HG03469 (cell line): ENCODE measurements around the gene NBPF4.
A peak's percentile ranks its signal among the peaks of the same experiment; 100 is the strongest.
"Not testable (repeated sequence)": the region's sequence is repeated elsewhere in the genome, so short reads cannot be mapped to it uniquely, and the experiment has no call there.

ENCODE experiments used
- ATAC-seq: cut with Tn5 transposase; IDR thresholded peaks from one replicate; pipeline ENCODE4 v1.9.1; 2021; ENCODE audit warnings: mild to moderate bottlenecking, moderate library complexity, moderate number of reproducible peaks; ENCODE audit not compliant: unreplicated experiment

The NBPF4 gene

DNA sequence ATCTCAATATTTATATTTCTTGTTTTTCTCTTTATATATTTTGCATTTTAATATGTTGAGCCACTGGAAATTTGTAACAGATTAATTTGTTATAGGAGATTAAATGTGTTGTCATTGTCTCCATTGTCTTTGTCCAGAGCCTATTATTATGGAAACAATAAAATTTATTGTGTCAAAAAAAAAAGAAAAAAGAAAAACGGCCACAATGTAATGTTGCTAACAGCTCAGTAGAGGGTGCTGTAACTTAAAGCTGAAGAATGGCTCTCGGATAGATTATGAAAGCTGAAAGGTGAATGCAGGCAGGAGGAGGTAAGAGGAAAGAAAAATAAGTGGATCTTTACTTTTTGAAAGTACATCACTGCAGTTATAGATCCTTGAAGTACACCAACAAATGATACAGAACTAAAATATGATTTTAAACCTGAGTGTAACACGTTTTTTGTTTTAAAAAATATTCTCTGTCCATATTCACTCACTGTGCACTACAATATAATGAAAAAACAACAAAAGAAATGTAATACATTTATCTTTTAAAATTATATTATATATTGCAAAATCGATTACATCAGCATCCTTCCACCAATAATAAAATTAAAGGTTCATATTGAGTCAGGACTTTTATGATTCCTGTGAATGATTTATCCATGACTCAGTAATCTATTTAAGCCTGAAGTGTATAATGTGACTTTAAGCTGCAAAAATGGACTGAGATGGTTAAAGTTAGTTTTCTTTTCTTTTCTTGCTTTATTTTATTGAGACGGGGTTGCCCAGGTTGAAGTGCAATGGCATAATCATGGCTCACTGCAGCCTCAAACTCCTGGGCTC is 29.0 kb downstream of the NBPF4 start:
- ATAC-seq, result not testable (repeated sequence)

DNA sequence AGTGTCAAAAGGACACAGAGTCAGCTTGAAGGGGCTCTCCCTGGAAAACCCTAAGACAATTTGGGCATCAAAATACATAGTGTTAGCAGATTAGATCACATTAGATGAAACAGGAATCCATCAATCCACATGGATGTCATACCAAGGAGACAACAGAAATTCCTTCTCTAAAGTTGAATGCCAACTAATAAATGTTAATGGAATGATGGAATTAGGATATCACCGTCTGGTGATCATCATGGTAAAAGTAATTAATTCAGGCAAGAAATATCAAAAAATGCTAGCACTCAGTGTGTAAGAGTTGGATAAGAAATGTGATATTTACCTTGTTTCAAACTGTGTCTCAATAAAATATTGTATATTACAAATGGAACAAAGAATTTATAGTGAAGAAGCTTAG is 32.9 kb downstream of the NBPF4 start:
- no peak for ATAC-seq

DNA sequence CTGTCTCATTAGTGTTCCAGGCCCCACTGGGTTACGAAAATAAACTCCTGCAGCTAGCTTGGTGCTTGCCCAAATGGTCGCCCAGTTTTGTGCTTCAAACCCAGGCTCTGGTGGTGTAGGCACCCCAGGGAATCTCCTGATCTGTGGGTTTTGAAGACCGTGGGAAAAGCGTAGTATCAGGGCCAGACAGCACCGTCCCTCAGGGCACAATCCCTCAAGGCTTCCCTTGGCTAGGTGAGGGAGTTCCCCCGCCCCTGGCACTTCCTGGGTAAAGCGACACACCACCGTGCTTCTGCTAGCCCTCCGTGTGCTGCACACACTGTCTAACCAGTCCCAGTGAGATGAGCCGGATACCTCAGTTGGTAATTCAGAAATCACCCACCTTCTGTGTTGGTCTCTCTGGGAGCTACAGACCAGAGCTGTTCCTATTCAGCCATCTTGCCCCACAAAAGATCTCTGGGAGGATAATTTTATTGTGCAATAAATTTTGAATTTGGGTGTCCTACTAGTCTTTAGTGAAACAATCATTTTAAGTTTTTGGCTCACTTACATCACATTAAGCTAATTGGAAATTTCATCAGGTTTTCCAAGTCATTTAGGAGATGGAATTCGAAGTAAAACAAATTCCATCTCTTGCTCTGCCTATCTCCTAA is 34.3 kb downstream of the NBPF4 start:
- no peak for ATAC-seq

DNA sequence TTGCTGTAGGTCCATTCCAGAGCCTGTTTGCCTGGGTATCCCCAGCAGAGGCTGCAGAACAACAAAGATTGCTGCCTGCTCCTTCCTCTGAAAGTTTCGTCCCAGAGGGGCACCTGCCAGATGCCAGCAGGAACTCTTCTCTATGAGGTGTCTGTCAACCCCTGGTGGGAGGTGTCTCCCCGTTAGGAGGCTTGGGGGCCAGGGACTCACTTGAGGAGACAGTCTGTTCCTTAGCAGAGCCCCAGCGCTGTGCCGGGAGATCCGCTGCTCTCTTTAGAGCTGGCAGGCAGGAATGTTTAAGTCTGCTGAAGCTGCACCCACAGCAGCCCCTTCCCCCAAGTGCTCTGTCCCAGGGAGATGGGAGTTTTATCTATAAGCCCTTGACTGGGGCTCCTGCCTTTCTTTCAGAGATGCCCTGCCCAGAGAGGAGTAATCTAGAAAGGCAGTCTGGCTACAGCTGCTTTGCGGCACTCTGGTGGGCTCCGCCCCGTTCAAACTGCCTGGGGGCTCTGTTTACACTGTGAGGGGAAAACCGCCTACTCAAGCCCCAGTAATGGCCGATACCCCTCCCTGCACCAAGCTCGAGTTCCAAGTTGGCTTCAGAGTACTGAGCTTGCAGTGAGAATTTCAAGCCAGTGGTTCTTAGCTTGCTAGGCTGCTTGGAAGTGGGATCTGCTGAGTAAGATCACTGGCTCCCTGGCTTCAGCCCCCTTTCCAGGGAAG is 35.0 kb downstream of the NBPF4 start:
- ATAC-seq, result no peak

DNA sequence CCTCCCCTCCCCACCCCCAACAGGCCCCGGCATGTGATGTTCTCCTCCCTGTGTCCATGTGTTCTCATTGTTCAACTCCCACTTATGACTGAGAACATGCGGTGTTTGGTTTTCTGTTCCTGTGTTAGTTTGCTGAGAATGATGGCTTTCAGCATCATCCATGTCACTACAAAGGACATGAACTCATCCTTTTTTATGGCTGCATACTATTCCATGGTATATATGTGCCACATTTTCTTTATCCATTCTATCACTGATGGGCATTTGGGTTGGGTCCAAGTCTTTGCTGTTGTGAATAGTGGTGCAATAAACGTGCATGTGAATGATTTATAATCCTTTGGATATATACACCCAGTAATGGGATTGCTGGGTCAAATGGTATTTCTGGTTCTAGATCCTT is 40.3 kb downstream of the NBPF4 start:
- not testable (repeated sequence) for ATAC-seq

DNA sequence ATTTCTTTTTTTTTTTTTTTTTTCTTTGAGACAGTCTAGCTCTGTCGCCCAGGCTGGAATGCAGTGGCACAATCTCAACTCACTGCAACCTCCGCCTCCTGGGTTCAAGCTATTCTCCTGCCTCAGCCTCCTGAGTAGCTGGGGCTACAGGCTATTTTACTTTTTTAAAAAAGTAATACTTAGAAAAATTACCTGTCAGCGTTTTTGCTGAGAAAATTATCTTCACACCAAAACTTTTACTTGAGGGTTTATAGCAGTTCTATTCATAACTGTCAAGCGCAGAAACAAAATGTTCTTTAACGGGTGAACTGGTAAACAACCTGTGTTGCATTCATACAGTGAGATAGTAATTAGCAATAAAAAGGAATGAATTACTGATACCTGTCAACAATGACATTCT is 42.2 kb downstream of the NBPF4 start:
- no peak for ATAC-seq

DNA sequence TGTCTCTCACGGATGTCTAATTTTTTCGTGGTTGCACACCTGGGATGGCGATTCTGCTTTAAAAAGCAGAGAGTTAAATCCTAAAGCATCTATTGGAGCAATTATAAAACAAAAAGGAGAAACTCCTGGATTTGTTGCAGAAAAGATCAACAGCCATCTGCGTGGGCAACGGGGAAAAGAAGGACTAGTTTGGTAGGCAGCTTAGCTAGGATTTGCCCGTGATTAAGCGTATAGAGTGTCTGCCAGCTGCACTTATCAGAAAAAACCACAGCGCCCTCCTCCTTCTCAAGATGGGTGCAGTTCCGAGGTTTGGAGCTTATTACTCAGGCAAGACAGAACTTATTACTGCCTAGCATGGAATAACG is 43.2 kb downstream of the NBPF4 start:
- no peak for ATAC-seq

DNA sequence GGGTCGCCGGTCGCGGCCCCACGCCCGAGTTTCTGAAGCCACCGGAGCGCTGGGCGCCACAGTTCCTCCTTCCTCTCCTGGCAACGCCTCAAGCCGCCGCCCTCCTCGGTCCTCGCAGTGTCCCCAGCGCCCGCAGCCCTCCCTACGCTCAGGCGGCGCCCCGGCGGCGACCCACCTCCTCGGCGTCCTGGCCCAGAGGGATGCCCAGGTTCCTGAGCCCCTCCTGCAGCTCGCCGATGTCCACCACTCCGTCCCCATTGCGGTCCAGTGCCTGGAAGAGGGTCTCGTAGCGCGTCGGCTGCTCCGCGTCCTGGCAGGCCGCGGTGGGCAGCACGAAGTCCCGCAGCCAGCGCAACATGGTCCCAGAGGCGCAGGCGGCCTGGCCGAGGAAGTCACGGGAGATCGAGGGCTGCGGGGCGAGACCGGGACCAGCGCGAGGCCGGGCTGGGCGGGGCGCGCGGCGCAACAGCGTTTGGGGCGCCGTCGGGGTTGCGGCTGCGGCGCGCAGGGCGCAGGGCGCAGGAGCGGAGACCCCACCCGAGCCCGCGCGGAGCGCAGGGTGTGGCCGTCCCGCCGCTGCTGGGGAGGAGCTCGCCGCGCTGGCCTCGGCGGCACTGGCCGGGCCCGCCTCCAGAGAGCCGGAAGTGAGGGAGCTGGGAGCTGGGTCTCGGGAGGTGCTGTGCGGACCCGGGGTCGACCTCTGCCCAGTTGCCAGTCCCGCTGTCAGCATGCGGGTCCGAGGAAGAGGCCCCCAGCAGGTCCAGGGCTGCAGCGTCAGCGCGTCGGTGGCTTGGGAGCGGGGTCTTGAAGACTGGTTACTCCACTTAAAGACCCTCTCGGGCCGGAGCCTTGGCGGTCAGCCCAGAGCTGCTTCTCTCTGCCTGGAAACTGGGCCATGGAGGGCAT is 43.8 kb downstream of the NBPF4 start, which contains the start of gene SLC25A24:
Gene SLC25A24, minus strand, starts transcription at position 563 of the 906 bp plus-strand sequence. Its CDS starts 205 bp downstream, at position 358.
- ATAC-seq, result peak; percentile 80

DNA sequence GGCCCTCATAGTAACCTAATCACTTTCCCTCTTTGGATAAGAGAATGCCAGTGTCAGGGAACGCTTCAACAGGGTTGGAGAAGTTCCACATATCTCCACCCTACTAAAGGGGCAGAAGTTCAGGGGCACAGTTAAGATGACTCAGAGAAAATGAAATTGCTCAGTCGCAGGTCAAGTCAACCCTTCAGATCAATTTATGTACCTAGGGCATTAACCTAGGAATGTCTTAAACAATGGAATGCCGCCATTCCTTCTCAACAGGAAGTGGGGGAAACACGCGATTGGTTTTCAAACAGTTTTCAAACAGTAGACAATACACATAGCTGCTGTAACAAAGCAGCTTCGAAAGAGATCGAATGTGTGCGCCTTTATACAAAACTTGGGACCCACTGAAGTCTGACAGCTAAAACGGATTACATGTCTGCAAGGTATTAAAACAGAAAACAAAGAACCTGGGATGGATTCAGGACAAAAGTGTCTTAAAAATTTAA is 44.6 kb downstream of the NBPF4 start:
- ATAC-seq, result no peak

DNA sequence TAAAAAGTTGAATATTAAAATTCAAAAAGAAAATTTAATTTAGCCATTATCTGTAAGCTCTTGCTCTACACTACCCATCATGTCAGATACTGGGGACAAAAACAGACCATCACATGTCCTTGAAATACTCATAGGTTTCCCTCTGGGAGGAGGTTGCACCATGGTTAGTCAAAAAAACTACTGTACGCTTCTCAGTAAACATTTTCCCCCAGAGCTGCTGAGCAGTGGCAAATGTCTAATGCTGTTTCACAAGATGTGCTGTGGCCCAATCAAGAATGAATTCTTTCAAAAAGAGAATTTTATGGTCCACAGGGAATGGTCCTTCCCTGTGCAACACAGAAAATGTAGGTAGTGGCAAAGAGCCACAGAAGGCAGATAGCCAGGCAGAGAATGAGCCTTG is 49.8 kb downstream of the NBPF4 start:
- ATAC-seq, result no peak

DNA sequence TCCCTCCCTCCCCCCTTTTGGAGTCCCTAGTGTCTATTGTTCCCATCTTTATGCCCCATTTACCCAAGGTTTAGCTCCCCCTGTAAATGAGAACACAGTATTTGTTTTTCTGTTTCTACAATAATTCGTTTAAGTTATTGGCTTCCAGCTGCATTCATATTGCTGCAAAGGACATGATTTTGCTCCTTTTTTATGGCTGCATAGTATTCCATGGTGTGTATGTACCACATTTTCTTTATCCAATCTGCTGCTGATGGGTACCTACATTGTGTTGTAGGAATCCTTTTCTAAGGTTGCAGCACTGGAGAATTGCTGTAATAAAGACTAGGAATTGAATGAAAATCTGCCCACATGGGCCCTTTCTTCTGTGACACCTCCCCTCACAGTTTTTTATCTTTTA is 50.5 kb downstream of the NBPF4 start:
- ATAC-seq, result no peak

DNA sequence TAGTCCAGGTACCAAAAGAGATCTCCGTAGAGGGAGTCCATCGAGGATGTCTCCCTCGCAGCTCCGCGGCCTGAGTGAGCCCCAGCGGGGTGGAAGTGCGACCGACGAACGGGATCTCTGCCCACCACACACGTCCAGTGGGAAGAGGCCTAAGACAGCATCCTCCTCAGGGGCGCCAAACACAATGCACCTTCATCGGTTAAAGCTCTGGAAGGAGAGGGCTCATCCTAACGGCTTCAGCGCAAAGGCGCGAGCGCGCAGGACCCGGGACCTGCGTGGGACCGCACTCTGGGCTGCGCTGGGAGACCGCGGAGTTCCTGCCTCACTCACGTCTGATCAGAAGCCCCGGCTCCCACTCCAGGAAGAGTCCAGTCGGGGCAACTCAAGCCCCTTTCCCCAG is 51.3 kb downstream of the NBPF4 start:
- ATAC-seq, result no peak

DNA sequence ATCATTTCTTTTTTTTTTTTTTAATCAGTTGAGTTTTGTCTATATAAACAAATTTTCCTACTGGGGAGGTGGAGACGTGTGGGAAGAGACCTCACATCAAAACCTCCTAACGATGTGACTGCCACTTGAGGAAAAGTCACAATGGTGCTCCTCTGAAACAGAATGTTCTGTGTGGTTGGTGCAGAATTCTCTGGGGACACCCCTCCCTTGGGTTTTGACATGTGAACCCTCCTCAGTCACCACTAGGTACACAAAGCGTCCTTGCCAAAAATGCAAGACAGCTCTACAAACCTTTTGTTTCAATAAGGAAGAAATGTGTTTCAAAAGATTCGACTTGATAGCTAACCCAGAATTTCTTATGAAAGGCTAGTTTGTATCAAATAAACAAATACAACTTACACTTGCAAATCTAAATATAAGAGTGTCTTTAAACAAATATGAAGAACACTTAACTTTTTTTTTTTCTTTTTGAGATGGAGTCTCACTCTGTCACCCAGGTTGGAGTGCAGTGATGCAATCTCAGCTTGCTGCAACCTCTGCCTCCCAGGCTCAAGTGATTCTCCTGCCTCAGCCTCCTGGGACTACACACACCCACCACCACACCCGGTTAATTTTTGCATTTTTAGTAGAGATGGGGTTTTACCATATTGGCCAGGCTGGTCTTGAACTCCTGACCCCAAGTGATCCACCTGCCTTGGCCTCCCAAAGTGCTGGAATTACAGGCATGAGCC is 53.0 kb downstream of the NBPF4 start:
- no peak for ATAC-seq

DNA sequence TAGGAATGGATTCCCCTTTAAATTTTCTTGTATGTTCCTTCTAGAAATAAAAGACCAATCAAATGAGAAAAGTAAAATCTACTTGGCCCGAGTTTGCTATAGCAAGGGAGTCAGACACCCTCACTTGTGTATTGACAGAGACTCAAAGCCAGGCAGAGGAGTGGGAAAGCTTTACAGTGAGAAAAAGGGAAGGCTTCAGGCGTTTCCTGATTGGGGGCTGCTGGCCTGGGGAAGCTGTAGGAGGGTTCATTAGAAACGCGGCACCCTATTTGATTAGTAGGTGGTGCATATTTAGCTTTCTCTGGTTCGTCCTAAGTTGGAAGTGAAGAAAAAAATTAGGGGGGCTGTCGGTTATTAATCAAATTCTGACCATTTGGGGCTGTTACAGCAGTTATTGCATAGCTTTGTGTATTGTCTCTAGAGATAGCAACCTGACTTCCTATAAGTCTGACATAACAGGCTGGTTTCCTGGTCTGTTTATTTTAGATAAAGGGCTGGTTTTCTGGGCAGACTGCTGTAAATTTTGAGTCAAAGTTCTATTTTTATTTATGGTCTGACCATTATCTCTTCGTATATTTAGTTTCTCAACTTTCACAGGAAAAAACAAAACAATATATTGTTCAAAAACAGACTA is 53.8 kb downstream of the NBPF4 start:
- ATAC-seq, result no peak

DNA sequence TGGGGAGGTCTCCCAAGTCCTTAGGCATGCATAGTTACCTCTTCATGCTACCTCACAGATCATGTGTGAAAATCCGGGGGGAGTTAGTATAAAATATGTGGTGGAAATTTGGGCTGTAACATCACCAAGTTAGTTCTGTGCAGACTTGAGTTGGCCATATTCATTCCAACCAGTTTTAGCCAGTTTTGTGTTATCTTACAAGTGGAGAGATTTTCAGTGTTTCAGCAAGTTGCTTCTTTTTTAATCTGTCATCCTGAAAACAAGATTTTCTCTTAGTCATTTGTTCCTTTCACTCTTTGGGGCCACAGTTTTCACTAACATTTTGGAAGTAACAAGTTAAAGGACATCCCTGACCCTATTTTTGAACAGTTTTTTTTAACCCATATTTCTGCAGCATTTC is 55.1 kb downstream of the NBPF4 start:
- ATAC-seq, result no peak

DNA sequence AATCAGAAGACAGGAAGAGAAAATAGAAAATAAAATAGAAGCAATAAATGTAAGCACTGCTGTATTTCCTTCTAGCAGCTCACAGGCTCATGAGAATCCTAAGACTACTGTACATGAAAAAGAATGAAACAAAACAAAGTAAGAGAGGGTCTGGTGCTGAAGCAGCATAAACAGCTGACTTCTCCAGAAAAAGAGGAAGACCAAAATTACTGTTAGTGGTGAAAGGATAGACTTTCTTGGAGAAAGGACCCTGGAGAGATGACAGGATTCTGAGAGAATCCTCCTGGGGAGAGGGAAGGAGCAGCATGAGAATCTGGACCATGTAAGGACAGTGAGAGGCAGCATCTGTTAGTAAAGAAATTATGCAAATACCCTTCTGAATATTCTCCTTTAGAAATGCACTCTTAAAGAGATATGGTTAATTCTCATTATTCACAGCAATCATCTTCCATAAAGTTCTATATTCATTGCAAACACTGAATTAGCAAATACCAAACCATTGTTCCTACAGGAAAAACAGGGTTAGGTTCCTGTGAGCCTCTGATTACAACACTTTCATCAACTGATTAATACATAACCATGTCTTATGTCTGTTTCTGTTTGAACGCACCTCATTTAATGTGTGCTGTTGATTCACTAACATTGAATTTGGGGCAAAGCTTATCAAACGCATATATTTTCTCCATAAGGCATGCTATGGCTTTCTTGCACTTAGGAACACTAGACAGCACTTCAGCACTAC is 60.7 kb downstream of the NBPF4 start:
- no peak for ATAC-seq

DNA sequence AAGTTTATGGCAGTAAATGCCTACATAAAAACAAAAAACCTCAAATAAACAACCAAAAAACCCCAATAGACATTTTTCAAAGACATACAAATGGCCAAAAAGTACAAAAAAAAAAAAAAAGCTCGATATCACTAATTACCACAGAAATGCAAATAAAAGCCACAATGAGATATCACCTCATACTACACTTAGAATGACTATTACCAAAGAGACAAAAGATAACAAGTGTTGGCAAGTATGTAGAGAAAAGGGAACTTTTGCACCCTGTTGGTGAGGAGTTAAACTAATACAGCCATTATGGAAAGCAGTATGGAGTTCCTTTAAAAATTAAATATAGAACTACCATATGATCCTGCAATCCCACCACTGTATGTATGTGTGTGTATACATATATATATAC is 64.9 kb downstream of the NBPF4 start:
- no peak for ATAC-seq
